Eye (tissue), 1 donor: ENCODE data around the gene FRMD5.
"Not testable (repeated sequence)": the region's sequence is repeated elsewhere in the genome, so short reads cannot be mapped to it uniquely, and the experiment has no call there.

Experiments
- DNase-seq: peaks from one replicate; pipeline ENCODE4 v3.0.0-alpha.2; 2015

FRMD5 gene

GRCh38 chr15:44092221-44092620 lies 102.8 kb downstream of the FRMD5 start:
- DNase-seq = no peak

GRCh38 chr15:44087578-44088465 lies 107.2 kb downstream of the FRMD5 start:
- DNase-seq = no peak

- no peak for DNase-seq
Measured at GRCh38 chr15:44084770-44085169, 110.3 kb downstream of the FRMD5 start.

- no peak for DNase-seq
Measured at GRCh38 chr15:44084171-44084570, 110.9 kb downstream of the FRMD5 start.

GRCh38 chr15:44082558-44083157 lies 112.4 kb downstream of the FRMD5 start:
- DNase-seq = no peak

- no peak for DNase-seq
Measured at GRCh38 chr15:44081026-44082013, 113.8 kb downstream of the FRMD5 start.

- no peak for DNase-seq
Measured at GRCh38 chr15:44075535-44075934, 119.5 kb downstream of the FRMD5 start.

GRCh38 chr15:44069489-44069888 lies 125.6 kb downstream of the FRMD5 start:
- DNase-seq = no peak

- DNase-seq = no peak
Measured at GRCh38 chr15:44068347-44068746, 126.7 kb downstream of the FRMD5 start.

- DNase-seq = peak; percentile 54
Measured at GRCh38 chr15:44066211-44066827, 128.8 kb downstream of the FRMD5 start.

GRCh38 chr15:44064706-44065105 lies 130.4 kb downstream of the FRMD5 start:
- no peak for DNase-seq

GRCh38 chr15:44058126-44058525 lies 136.9 kb downstream of the FRMD5 start:
- no peak for DNase-seq

GRCh38 chr15:44045661-44046060 lies 149.4 kb downstream of the FRMD5 start:
- no peak for DNase-seq

GRCh38 chr15:44045217-44045616 lies 149.9 kb downstream of the FRMD5 start:
- no peak for DNase-seq

- peak; percentile 73 for DNase-seq
Measured at GRCh38 chr15:44038755-44039191, 156.3 kb downstream of the FRMD5 start.

- no peak for DNase-seq
Measured at GRCh38 chr15:44035781-44036699, 159.0 kb downstream of the FRMD5 start.

- no peak for DNase-seq
Measured at GRCh38 chr15:44034933-44035624, 160.0 kb downstream of the FRMD5 start.

GRCh38 chr15:44034334-44034733 lies 160.7 kb downstream of the FRMD5 start:
- no peak for DNase-seq

- no peak for DNase-seq
Measured at GRCh38 chr15:44033894-44034293, 161.2 kb downstream of the FRMD5 start.

- not testable (repeated sequence) for DNase-seq
Measured at GRCh38 chr15:44032820-44033219, 162.3 kb downstream of the FRMD5 start.
